Ovary (tissue), 9 donors: ENCODE measurements around the gene TCF25. TPM values are rescaled to one million over a fixed set of nuclear protein-coding genes. Genes with fewer than 3 reads are reported as not detected.

Experiments used
- DNase-seq, 5 donors: peaks; one replicate each; pipeline ENCODE4 v3.0.0-alpha.2; 2019 to 2020
- H3K27ac ChIP-seq, 2 donors: fragments of 200-600 bp; one replicate each; pipeline versions ENCODE4 v1.5.1 to v1.8.0; 2019 to 2022
- H3K27me3 ChIP-seq: fragments of 200-600 bp; one replicate; pipeline ENCODE4 v1.8.0; 2022
- H3K36me3 ChIP-seq: fragments of 200-600 bp; sonication (generic); one replicate; pipeline ENCODE4 v1.5.1; 2019
- H3K4me1 ChIP-seq: one replicate; pipeline ENCODE4 v1.8.1; 2013; ENCODE audit warnings: mild to moderate bottlenecking, moderate library complexity; ENCODE audit not compliant: insufficient read depth
- H3K4me3 ChIP-seq: fragments of 200-600 bp; sonication (generic); one replicate; pipeline ENCODE4 v1.5.1; 2017
- H3K9me3 ChIP-seq, 2 donors: fragments of 200-600 bp in 1 of 2; sonication (generic) in 1 of 2; one replicate each; pipeline versions ENCODE4 v1.5.1 to v1.8.1; 2013 to 2019; ENCODE audit warnings: mild to moderate bottlenecking in 1 of 2, moderate library complexity in 1 of 2
- EP300 ChIP-seq: sonication (generic); formaldehyde crosslinking; IDR thresholded peaks from one replicate; pipeline ENCODE4 v1.6.1; 2017; ENCODE audit warnings: antibody characterized with exemption
- POLR2A ChIP-seq: fragments of 450-650 bp; IDR thresholded peaks from one replicate; pipeline ENCODE4 v1.6.1; 2017; ENCODE audit warnings: antibody characterized with exemption, mild to moderate bottlenecking, moderate library complexity
- WGBS, 3 donors: extraction: QIAGEN DNeasy Blood & Tissue Kit in 1 of 3; methylation state at CpG; one replicate each; pipeline versions ENCODE4 v1.1.5 to v1.1.7; 2013 to 2017; 5-methylcytosine and 5-hydroxymethylcytosine counted together
- intact Hi-C, 4 donors: fragments of 100-400 bp; cut with DNase I; formaldehyde crosslinking; loops; one replicate each; pipeline versions ENCODE4 v1.11.0 to v1.15.1; 2022 to 2023
- polyA plus RNA-seq, 2 donors: library from polyadenylated mRNA; stranded (reverse); fragments of 200-250 nt in 1 of 2; fragments of 350-450 nt in 1 of 2; fragmentation: Illumina TruSeq in 1 of 2; extraction: RNeasy Lipid Tissue Mini Kit (QIAGEN cat#74804) in 1 of 2; gene quantifications; one replicate each; pipeline ENCODE4 v1.2.3, GENCODE V29; 2013 to 2014
- total RNA-seq, 7 donors: library from RNA; depleted of rRNA in 2 of 7; stranded (reverse); fragments of >200 nt in 2 of 7; fragmentation: NEBNext Ultra II Directional in 3 of 7; extraction: Animal tissue kit (Norgen Biotek cat#: 25700) in 3 of 7; gene quantifications; one replicate each; pipeline versions ENCODE4 v1.1.0 to v1.2.4, GENCODE V29; 2016 to 2023
- TF ChIP-seq, protein P1 (sequence below), 3 donors: fragments of 450-650 bp in 2 of 3; fragments of 200-600 bp in 1 of 3; IDR thresholded peaks; one replicate each; pipeline versions ENCODE4 v1.5.1 to v1.8.0; 2016 to 2022; ENCODE audit warnings: antibody characterized with exemption in 3 of 3, mild to moderate bottlenecking in 1 of 3
- donor health status: DM: no; HTN: no; CAD: no; lungs with moderate emphysema.
- donor health status: DM: no; HTN: no; CAD: no.
- donor health status: Bipolar disorder and iron deficiency.
- donor health status: DM: yes; HTN: yes; CAD: no.
- donor health status: DM: no; HTN: no; CAD: no.
- donor health status: DM: yes; HTN: yes; CAD: no.

Gene TCF25
- total and polyA plus RNA-seq, 9 donors = 122 to 210 (median 185) TPM

GRCh38 chr16:89892635-89893034 lies 19.2 kb downstream of the TCF25 start:
- H3K27ac ChIP-seq = no peak overlapping the region
- H3K9me3 ChIP-seq = no peaks in the 10 kb centered on the region
- no peak for DNase-seq
- no peaks in the 10 kb centered on the region for H3K36me3 ChIP-seq
- H3K27me3 ChIP-seq = no peaks in the 10 kb centered on the region
- intact Hi-C loops = no loop called here
- TF ChIP-seq EP300 (no peak), POLR2A (no peak)
- TF ChIP-seq, protein P1, sequence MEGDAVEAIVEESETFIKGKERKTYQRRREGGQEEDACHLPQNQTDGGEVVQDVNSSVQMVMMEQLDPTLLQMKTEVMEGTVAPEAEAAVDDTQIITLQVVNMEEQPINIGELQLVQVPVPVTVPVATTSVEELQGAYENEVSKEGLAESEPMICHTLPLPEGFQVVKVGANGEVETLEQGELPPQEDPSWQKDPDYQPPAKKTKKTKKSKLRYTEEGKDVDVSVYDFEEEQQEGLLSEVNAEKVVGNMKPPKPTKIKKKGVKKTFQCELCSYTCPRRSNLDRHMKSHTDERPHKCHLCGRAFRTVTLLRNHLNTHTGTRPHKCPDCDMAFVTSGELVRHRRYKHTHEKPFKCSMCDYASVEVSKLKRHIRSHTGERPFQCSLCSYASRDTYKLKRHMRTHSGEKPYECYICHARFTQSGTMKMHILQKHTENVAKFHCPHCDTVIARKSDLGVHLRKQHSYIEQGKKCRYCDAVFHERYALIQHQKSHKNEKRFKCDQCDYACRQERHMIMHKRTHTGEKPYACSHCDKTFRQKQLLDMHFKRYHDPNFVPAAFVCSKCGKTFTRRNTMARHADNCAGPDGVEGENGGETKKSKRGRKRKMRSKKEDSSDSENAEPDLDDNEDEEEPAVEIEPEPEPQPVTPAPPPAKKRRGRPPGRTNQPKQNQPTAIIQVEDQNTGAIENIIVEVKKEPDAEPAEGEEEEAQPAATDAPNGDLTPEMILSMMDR (IDR thresholded peaks at IDR 0.05) = no peak
- no peak overlapping the region for H3K4me3 ChIP-seq
- WGBS, 3 donors = 93 to 94% (median 93%) methylated on average over 9 of the region's 9 CpGs
- H3K4me1 ChIP-seq = no peaks in the 10 kb centered on the region

DNA sequence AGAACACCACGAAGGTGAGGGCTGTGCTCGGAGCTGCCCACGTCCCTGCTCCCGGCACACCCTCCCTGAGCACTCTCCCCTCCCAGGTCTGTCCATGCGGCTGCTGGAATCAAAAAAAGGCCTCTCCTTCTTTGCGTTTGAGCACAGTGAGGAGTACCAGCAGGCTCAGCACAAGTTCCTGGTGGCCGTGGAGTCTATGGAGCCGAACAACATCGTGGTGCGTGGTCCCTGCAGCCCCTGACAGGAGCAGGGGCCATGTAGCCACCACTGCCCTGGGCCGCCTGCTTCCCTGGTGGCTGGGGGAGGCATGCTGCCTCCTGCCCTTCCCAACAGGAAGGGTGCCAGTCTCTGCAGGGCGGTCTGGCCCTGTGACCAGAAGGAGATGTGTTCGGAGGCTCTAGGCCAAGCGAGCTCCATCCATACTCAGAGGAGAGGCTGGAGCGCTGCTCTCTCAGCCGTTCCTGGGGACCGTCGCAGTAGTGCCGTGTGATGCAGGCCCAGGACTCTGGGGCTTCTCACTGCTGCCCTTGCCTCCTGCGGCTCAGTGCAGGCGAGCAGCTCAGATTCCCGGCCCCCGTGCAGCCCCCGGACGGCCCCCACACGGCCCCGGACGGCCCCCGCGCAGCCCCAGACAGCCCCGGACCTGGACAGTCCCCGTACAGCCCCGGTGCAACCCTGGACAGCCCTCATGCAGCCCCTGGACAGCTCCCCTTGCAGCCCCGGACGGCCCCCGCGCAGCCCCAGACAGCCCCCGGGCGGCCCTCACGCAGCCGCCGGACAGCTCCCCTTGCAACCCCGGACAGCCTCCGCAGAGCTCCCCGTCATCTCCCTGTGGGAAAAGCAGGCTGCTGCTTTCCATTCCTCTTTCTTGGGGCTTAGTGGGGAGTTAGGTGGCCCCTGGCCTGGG lies 20.5 kb downstream of the TCF25 start:
- no peak for DNase-seq
- TF ChIP-seq POLR2A = no peak
- no peak overlapping the region for H3K27ac ChIP-seq
- WGBS, 3 donors = 81 to 89% (median 82%) methylated on average over 25 to 45 of the region's 45 CpGs
- no peaks in the 10 kb centered on the region for H3K4me1 ChIP-seq
- H3K9me3 ChIP-seq = no peaks in the 10 kb centered on the region
- peaks cover 3% of the 10 kb centered on the region for H3K36me3 ChIP-seq
- intact Hi-C loops = no loop called here
- no peaks in the 10 kb centered on the region for H3K27me3 ChIP-seq
- no peak overlapping the region for H3K4me3 ChIP-seq

DNA sequence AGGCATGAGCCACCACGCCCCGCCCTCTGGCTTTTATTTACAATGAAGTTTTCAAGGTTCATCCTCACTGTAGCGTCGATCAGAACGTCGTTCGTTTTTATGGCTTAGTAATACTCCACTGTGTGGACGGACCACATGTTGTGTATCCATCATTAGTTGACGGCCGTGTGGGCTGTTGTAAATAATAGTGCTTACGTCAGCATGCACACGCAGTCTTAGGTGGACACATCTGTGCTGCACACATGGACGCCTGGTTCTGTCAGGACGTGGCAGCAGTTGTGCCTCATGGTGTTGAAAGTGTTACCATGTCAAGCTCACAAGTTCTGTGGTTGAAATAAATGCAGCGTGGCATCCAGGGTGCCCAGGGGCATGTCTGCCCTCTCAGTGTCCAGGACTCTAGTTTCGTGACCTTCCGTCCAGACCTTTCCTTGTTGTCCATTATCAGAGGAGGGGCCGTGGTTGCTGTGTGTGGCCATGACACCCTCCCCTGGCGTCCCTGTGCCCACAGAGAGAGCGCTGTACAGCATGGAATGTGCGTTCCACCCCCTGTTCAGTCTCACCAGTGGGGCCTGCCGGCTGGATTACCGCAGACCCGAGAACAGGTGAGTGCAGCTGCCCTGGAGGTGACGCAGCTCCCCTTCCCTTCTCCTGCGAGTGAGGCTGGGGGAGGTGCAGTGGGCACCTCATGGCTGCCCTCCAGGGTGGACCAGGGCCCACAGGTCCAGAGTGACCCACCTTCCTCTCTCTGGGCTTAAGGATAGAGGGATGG lies 22.3 kb downstream of the TCF25 start:
- H3K36me3 ChIP-seq = peaks cover 3% of the 10 kb centered on the region
- 87 to 92% (median 90%) methylated on average over 25 to 26 of the region's 26 CpGs for WGBS, 3 donors
- intact Hi-C loops = no loop called here

DNA sequence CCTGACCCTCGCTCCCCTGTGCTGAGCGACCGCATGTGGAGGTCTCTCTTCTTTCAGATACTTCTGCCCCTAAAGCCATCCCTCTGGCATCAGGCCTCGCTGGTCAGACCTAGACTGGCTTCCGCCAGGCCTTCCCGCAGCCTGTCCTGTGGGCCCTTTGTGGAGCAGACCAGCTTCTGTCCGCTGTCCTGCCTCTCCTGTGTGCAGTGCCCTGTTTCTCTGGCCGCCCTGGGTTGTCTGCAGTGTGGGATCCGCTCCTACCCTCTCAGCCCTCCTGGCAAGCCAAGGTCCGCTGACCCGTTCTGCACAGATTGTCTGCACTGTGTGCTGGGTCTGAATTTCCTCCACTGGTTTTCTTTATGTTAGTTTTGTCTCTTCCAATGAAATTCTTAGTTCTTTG lies 23.8 kb downstream of the TCF25 start:
- Histone ChIP-seq H3K36me3 (peaks cover 3% of the 10 kb centered on the region), H3K4me3 (no peak overlapping the region), H3K9me3 (no peaks in the 10 kb centered on the region), H3K27me3 (no peaks in the 10 kb centered on the region), H3K27ac (no peak overlapping the region), H3K4me1 (no peaks in the 10 kb centered on the region)
- no peak for TF ChIP-seq POLR2A
- TF ChIP-seq EP300 = no peak
- TF ChIP-seq, protein P1 (IDR thresholded peaks at IDR 0.05) = no peak
- intact Hi-C loops = no loop called here
- no peak for DNase-seq
- 92 to 98% (median 94%) methylated on average over 11 of the region's 11 CpGs for WGBS, 3 donors

More for the DNA sequence above, 22.3 kb downstream of the TCF25 start:
- DNase-seq = no peak
- TF ChIP-seq, protein P1 (IDR thresholded peaks at IDR 0.05) = no peak
- TF ChIP-seq EP300 (no peak), POLR2A (no peak)
- H3K4me1 ChIP-seq = no peaks in the 10 kb centered on the region
- no peak overlapping the region for H3K4me3 ChIP-seq
- no peaks in the 10 kb centered on the region for H3K9me3 ChIP-seq
- no peak overlapping the region for H3K27ac ChIP-seq
- no peaks in the 10 kb centered on the region for H3K27me3 ChIP-seq
